A204.1 (cell line): ENCODE data around the gene CDHR2.

Experiments
- FAIRE-seq: peaks from 2 replicates; lab custom pipeline; 2012; peaks lifted over from hg19 to GRCh38; lab: Jason Lieb, UNC

Gene CDHR2

DNA sequence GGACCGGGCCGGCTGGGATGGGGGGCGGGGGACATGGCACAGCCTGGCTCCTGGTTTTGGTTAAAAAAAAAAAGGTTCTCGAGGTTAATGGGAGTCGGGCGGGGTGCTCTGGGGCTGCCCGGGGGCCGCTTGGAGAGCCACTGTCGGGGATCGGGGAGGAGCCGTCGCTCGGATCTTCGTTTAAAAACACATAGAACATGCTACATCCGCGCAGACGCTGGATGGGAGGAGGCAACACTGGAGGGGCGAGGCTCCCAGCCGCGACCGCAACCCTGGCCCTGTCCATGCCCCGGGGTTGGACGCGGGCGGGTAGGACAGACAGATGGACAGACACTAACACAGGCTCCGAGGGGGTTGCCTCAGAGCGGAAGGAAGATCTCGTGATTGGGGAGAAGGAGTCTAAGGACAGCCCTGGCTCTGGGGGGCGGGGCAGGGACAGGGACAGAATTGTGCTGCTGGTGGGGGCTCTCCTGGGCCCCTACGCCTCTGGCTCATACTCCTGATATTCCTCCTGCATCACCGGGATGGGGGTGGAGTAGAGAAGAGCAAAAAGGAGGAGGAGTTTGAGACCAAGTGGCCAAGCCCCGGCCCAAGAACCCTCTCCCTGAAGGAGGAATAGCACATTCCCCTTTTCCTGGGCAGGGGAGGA, 71.3 kb downstream of the CDHR2 start:
- no peak for FAIRE-seq

DNA sequence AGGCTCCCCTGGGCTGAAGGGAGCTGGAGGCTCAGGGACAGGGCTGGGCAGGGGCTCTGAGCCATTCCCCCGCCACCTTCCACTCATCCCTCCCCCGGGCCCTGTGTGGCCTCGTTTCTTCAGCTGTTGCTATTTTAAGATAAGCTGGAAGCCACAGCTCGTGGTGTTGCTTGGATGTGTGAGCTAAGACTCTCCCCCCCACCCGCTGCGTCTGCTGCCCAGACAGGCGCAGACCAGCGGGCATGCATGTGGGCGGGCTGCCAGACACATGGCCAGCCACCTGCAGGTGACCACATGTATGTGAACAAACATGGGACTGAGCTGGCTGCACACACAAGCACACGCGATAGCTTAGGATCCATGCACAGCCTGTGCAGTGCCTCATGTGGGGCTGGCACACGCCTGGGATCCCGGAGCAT, 72.5 kb downstream of the CDHR2 start:
- FAIRE-seq, result no peak

DNA sequence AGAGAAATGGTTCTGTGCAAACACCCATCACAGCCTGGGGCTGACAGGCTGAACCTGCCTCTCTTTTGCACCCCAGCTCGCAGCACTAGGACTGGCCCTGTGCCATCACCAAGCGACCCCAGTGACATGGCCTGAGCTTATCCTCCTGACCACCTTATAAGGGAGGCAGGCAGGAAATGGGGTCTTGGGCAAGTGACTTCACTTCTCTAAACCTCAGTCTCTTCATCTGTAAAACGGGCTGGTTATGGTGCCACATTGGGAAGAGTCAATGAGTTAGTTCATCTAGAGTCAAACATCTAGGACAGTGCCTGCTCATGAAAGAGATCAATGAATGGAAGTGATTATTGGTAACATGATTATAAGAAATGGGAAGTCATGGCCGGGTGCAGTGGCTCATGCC, 75.0 kb downstream of the CDHR2 start:
- no peak for FAIRE-seq

DNA sequence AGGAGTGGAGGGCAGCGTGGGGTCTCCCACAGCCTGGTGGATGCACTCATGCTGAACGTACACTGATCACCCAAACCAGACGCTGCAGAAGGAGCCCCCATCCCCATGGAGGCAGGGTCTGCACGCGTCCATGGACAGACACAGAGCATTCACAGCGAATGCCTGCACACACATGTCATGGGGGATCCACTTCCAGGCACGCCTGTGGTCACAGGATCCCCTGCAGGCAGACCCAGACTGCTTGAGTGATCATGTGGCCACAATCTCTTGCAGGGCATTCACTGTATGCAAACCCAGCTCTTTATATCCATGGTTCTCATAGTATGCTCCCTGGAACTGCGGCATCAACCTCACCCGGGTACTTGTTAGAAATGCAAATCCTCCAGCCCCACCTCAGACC, 75.8 kb downstream of the CDHR2 start:
- no peak for FAIRE-seq

DNA sequence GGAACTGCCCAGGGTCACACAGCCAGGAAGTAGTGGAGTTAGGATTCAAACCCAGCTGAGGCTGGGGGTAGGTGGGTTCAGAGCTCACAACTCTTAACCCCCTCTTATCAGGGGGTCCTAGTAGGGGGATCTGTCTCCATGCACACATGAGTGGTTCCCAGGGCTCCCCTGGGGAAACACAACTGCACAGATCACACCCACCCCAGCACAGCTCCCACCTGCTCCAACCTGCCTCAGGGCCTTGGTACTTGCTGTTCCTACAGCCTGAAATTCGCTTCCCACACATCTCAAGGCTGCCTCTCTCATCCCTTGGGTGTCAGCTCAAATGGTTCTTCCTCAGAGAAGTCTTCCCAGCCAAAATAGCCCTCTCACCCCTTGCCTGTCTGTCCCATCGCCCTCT, 76.4 kb downstream of the CDHR2 start:
- FAIRE-seq, result no peak

DNA sequence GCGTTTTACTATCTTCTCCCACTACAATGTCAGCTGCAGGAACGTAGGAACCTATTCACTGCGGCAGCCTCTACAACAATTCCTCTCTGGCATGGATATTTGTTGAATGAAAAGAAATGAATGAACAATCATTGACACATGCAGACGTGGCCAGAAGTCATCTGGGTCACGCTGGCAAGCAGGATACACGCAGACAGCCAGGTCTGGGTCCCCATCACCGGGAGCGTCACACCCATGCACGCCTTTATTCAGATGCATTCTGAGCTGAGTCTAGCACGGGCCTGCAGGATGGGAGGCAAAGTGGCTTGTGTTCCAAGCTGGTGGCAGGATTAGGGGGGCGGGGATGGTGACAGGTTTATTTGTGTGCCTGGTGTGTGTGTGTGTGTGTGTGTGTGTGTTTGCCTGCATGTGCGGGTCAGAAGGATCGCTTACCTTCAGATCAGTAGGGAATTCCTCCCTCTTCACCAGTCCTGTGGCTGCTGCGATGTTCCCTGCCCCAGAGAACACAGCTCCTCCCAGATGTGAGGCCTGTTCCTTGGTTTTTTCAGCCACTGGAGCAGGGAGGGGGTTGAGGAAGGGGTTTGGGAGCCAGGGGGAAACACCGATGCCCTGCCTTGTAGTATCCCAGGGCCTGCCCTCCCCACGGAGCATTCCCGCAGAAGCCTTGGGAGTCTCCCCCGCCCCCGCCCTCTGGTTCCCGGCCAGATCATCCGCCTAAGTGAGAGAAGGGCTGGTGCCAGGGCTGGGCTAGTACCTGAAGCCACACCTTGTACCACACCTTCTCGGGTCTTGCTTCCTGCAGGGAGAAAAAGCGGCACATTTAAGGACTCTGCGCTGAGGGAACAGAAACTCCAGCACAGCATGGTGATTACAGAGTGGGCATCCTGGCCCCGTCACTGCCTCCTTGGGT, 77.1 kb downstream of the CDHR2 start:
- no peak for FAIRE-seq

DNA sequence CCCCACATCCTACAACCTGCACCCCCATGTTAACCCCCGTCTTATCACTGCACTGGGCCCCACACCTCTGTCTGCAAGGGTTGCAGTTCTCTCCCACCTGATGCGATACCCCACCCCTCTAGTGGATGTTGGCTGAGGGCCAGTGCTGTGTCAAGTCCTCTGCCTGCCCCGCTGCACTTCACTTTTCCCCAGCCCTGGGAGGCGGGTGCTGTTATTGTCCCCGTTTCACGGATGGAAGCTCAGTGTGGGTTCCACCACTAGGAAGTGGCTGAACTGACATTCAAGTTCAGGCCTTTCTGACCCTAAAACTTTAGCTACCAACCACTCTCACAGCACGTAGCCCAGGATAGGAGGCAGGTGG, 77.7 kb downstream of the CDHR2 start:
- FAIRE-seq, result no peak

DNA sequence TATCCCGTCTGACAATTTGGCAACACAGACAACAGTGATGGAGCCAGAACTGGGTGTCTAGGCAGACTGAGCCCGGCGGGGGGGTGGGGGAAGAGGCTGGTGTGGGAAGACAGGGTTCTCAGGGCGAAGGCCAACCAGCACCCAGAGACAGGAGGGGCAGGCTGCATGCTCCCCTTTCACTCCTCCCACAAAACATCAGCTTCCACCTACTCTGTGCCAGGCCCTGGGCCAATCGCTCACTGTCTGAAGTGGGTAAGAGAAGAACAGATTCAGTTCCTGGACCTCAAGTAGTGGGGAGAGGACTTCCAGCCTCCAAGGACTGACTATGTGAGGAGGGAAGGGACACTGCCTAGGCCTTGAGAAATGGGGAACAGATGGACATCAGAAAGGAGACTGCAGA, 78.4 kb downstream of the CDHR2 start:
- FAIRE-seq, result no peak

DNA sequence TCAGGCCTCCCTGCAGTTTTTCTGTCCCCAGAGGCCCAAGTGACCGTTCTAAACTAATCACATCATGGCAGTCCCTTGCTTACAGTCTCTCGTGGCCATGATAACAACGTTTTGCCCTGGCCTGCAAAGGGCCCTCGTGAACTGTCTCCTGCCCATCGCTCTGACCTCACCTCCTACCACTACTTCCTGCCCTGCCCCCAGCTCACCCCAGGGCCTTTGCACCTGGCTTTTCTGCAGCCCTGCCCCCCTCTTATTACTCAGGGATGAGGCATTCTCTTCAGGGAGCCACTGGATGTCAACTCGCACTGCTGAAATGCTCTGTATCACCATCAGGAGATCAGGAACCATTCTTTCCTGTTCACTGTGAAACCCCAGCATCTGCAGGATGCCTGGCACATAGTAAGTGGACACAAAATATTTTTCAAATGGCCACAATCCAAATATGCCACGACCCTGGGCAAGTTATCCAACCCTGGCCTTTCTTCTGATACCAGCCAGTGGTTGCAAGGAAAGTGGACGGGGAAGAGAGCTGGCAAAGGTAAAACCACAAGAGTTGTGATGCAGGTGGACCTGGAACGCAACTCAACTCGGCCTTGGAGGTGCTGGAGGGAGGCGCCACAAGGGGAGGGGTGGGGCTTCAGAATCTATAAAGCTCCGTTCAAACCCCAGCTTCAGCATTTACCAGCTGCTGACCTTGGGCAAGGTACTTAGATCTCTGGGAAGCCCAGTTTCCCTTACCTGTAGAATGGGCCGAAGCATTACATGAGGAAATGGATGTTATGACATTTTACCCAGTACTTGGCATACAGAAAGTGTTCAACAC, 79.5 kb downstream of the CDHR2 start:
- FAIRE-seq, result no peak

DNA sequence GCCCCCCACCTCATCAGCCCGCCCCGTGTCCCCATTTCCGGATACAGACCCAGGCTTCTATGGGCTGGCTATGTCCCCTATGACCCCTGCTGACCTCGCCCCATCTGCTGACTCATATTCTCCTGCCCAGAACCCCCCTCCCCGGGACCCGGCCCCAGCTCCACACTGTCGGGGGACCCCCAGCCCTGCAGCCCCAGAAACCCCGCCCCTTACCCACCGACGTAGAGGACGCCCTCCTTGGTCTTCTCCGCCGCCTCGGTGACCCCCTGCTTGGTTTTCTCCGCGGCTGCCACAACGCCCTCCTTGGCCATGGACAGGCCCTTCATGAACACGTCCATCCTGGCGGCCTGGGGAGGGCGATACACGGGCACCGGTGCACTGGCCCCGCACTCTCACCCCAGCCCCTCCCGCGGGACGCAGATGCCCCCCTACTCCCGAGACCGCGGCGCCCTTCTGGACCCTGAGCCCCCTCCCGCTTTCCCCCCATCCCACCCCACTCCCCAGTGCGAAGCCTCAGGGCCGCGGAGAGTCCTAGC, 80.2 kb downstream of the CDHR2 start:
- FAIRE-seq, result no peak

DNA sequence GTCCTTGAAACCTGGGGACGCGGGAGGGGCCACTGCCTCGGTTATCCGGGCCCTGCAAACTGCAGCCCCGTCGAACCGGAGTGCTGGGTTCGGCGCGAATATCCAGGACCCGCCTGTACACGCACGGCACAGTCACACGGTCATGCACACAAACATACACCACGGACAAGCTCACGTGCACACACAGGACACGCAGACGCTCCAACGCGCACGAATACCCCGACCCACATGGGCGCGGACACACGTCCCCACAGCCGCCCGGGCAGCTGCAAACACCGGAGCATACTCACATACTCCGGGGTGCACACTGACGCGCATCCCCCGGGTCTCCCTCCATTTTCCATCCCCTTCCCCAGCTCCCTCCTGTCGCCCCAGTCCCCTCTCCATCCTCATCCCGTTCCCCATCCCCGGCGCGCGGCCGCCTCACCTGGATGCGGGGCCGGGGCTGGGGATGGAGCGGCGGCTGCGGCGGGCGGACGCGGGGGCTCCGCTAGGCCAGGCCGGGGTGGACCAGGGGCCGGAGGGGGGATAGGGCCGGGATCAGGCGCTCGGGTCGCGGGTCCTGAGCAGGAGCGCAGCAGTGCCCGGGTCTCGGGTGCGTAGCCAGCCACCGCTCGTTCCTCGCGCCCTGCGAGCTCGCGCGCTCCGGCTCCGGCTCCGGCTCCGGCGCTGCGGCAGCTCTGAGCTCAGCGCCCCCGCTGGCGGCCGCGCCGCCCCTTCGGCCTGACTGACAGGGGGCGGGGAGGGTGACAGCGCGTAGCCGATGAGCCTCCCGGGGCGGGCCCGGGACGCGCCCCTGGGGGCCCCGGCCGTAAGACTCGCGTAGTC, 80.9 kb downstream of the CDHR2 start, which contains the start of the genes EIF4E1B and SNCB:
Gene EIF4E1B, plus strand, starts transcription at position 823 of the 828 bp plus-strand sequence. CDS start 12,113 bp downstream, outside the sequence.
Gene SNCB, minus strand, starts transcription at position 682 of the 828 bp plus-strand sequence. CDS start 880 bp downstream, outside the sequence.
- no peak for FAIRE-seq

DNA sequence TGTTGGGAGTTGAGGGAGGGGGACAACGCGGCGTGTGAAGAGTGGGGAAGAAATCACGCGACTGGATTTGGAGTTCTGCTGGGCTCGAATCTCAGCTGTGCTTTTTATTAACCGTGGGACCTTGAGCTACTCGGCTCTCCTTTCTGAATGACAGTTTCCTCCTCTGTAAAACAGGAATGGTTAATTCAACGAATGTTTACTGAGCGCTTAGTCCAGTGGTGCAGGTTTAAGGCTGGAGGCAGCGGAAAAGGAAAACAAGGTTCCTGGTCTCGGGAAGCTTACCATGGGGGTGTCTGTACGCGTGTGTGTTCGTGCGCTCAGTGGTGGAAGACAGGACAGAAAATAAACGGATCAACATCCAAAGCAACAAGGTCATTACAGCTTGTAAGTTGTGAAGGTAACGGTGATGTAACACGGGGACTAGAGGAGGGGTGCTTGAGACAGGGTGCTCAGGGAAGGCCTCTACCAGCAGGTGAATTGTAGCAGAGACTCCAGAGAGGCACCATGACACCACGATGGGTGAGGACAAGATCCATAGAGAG, 81.6 kb downstream of the CDHR2 start:
- no peak for FAIRE-seq

DNA sequence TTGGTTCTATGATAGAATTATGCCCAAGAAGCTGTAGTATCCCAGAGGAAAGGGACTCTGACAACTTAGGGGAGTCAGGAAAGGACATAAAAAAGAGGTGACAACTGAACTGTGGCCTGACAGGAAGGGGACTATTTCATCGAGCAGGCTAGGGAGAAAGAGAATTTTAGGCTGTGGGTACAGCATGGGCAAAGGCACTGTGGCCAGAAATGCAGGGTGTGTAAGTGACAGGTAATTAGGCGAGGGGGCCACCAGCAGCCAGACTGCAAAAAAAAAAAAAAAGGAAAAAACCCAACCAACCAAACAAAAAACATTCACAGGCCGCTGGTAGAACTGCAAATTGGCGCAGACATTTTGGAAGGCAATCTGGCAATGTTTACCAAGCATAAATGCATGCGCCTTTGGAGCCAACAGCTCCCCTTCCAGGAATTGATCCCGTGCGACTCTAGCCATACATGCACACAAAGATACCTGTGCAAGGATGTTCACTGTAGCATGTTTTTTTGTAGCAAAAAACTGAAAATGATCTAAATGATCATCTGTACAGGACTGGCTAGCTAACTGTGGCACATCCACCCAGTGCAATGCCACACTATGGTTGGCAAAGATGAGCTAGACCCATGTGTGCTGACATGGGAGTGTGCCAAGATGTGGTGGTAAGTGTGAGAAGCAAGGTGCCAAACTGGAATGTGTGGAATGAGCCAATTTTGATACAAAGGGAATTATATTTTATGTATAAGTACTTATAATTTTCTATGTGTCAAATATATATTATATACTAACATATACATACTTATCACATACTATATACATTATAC, 82.5 kb downstream of the CDHR2 start:
- no peak for FAIRE-seq

DNA sequence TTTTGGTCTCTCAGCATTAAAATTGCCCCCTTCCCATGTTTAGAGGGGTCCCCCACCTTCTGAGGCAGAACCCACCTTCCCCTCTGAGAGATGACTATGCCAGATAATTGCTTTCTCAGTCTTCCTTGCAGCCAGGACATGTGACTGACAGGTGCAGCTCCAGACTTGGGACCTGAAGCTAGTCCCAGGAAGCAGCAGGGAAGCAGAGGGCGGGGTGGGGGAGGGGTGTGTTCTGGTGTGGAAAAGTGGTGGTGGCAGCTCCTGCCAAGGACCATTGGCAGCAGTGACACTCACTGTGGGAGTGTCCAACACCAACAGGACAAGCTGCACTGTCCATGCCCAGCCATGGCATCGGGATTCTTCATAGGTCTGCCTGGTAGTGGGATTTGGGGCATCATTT, 83.6 kb downstream of the CDHR2 start:
- FAIRE-seq, result no peak

DNA sequence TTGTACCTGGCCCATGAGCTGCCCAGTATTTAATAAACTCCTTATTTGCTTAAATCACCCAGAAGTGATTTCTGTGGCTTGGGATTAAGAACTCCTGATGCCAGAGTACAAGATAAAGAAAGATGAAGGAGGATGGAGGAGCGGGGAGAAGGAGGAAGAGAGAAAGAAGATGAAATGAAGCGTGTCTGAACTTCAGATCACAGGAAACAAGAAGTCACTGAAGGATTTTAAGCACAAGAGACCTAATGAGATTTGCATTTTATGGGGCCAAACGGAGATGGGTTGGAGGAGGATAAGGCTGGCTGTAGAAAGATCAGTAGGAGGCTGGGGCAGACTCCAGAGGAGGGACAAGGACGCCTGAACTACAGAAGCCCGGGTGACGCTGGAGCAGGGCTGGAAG, 84.5 kb downstream of the CDHR2 start:
- no peak for FAIRE-seq

DNA sequence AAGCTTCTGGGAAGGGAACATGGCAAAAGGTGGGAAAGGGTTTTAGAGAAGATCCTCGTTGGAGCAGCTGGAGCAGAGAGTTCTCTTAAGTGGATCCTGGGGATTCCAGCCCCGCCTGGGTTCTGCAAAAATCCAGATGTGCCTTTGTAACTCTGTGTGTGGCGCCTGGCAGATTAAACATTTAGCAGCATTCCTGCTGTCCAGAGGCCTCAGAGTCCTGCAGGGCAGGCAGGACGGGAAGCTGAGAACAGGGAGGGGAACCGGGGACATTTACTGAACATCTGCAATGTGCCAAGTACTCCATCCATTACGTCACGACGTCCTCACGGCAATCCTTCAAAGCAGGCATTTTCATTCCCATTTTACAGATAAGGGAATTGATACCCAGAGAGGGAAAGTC, 87.3 kb downstream of the CDHR2 start:
- FAIRE-seq, result no peak

DNA sequence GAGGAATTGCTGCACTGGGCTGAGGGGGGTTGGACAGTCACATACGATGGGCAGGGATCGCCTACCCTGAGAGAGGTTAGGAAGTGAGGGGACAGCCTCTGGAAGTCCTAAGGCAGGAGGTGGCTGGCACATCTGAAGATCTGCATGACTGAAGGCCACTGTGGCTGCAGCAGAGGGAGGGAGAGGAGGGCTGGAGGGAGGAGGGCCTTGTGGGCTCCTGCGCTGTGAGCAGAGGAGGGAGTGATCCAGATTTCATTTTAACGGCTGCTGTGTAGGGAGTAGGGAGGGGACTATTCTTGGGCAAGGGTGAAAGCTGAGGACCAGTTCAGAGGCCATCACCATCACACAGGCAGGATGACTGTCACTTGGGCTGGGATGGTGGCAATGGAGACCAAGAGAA, 88.4 kb downstream of the CDHR2 start:
- FAIRE-seq, result no peak

DNA sequence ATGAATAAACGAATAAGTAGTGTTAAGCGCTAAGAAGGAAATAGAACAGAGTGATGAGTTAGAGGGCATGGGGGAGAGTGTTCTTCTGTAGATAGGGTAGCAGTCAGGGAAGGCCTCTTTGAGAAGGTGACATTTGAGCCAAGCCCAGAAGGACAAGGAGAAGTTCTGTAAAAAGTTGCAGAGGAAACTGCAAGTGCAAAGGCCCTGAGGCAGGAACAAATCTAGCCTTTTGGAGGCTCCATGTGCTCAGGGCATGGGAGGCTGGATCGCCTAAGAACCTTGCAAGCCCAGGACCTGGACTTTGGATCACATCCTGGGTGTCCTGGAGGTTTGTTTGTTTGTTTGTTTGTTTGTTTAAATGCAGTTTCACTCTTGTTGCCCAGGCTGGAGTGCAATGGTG, 89.3 kb downstream of the CDHR2 start:
- FAIRE-seq, result no peak

DNA sequence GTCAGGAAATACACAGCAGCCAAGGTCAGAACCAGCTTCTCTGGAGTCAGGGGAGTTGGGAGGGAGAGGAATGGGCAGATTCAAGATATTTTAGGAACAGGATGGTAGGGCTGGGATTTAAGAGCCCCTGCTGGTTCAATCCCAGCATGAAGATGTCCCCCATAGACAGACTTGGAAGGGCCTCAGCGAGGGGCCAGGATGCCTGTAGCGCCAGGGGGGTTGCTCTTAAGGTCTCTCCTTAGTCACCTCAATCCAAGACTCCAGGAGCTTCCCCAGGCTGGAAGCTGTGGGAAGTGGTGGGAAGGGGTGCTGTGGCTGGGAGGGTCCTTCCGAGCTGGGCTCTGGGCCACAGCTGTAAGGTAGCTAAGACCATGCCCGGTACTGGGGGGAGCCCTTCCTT, 90.1 kb downstream of the CDHR2 start:
- no peak for FAIRE-seq

DNA sequence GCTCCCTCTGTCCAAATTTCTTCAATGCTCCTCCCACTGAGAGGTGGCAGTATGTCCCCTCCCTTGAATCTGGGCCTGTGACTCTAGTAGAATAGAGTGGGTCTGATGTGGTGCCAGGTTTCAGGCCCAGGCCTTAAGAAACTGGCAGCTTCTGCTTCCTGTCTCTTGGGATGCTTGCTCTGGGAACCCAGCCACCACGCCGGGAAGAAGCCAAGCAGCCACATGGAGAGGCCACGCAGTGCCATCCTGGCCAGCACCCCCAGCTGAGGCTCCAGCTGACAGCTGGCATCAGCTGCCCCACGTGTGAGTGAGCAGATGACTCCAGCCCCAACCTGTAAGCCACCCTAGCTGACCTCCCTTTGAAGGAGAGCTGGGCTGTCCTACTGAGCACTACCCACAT, 90.8 kb downstream of the CDHR2 start:
- no peak for FAIRE-seq
